ENCODE results near the gene ECD. TPM values are rescaled to one million over a fixed set of nuclear protein-coding genes. Genes with fewer than 3 reads are reported as not detected.

ECD gene
- total RNA-seq, 1 donor from 2014 or later, result 35.0 TPM

DNA sequence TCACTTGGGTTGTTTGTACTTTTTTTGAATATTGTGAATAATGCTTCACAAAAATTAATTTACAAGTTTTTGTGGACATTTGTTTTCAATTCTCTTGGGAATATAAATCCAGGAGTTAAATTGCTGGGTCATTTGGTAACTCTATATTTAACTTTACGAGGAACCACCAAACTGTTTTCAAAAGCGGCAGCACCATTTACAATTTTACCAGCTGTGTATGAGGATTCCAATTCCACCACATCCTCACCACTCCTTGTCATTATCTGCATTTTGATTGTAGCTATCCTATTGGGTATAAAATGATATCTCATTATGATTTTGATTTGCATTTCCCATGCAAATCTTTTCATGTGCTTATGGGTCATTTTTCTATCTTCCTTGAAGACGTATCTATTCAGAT lies 61.5 kb downstream of the ECD start:
- intact Hi-C loops (cut with micrococcal nuclease), result no loop called here

GRCh38 chr10:73099141-73099540 lies 68.7 kb downstream of the ECD start:
- intact Hi-C loops (cut with micrococcal nuclease), result loop anchor here (5.0 kb wide), 3 partner anchors 398 to 643 kb away; partner anchors contain the start of genes MICU1, PPP3CB and SEC24C

DNA sequence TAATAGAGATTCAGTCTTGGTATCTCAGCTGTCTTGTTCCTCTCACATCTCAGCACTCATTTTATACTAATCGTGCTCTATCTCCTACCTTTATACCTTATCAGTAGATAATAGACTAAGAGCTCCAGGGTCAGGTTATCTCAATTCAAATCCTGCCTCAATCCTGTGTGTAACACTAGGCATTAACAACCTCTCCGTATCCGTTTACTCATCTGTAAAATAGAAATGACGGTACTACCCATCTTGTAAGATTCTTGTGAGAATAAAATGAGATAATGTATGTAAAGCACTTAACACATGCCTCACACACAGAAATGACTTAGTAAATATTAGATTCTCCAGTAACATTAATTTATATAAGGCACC lies 70.5 kb downstream of the ECD start:
- intact Hi-C loops (cut with micrococcal nuclease), result loop anchor here (1.0 to 5.0 kb wide), 10 partner anchors 13 to 1008 kb away; partner anchors contain the start of genes ANAPC16, ASCC1, CFAP70 and MCU

DNA sequence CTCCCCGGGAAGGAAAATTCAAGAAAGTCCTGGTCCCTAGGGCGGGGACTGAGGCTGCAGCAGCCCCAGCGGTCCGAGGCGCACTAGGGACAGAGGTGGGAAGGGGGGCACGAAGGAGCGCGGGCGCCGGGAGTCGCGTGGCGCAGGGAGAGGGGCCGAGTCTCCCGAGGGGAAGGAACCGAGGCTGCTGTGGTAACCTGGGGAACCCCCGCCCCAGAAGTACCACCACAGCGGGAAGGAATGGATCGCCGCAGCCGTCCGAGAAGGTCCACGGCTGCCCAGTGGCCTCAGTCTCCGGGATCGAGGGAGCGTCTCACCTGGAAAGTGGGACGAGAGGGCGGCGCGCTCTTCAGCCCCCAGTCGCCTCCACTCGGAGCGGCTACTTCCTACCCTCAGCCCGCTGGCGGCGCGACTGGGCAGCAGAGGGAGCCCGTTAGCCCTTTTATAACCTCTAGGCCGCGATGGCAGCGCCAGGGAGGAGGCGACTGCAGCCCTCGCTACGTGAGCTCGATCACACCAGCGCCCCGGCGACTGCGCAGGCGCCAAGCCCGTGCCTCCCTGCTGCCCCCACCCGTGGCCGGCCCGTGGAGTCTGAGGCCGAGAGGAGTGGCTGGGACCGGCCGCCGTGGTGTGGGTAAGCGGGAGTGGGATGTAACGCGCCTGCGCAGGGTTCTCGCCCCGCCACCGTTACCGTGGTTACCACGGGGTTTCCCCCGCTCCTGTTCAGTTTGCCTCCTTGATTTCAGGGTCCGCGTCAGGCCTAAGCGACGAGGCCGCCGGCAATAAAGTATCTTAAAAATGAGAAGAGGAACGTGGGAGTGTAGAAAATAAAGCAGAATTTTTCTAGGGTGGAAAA lies 71.1 kb downstream of the ECD start, which contains the start of gene P4HA1:
Gene P4HA1, minus strand, starts transcription at position 418 of the 856 bp plus-strand sequence. CDS start 21,983 bp downstream, outside the sequence.
- intact Hi-C loops (cut with micrococcal nuclease), result loop anchor here (1.0 to 5.0 kb wide), 18 partner anchors 14 to 1008 kb away; partner anchors contain the start of genes ANAPC16, ASCC1, CFAP70 and DNAJC9

DNA sequence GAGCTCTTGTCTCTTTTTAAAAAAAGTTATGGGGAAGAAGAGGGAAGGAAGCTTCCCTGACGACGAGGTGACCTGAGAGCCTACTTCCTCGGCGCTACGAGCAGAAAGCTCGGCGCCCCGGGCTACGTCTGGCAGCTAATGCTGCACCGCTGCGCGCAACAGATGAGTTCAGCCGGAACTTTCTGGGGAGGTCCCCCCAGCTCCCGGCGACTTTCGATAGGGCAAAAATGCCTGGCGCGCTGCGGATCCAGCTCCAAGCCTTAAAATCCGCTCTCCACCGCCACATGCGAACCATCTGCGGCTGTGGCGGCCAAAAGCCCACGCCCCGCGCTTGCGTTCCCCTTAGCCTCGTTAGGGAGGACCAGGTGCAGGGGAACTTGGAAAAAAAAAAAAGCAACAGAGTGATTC lies 71.8 kb downstream of the ECD start:
- intact Hi-C loops (cut with micrococcal nuclease), result loop anchor here (1.0 to 5.0 kb wide), 14 partner anchors 20 to 1007 kb away; partner anchors contain the start of genes CFAP70, DNAJC9, MCU and MICU1

GRCh38 chr10:73095481-73096021 lies 72.3 kb downstream of the ECD start:
- intact Hi-C loops (cut with micrococcal nuclease), result loop anchor here (1.0 to 5.0 kb wide), 15 partner anchors 19 to 1245 kb away; partner anchors contain the start of genes CFAP70, DNAJC9, MCU and MICU1

DNA sequence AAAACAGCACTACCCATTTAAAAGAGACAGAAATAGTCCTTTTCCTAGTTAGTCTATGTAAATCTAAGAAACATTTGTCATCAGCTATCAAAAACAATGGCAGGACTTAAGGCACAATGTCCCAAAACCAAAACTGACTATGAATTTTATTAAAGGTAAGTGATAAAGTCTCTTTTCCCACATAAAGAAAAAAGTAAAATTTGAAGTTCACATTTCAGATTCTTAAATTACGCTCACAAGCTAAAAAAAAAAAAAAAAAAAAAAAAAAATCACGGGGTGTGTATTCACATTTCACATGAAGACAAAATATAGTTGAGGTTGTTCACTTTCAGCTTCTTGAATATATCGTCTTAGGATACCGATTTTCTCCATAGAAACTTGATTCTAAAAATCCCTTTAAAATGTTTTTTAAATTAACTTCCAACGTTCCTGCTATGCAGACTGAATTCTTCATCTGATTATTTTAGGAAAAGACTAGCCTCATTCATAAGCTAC lies 72.8 kb downstream of the ECD start:
- intact Hi-C loops (cut with micrococcal nuclease), result loop anchor here (2.0 to 5.0 kb wide), 4 partner anchors 402 to 1244 kb away; partner anchors contain the start of genes MICU1, PPP3CB, PSAP and SEC24C

DNA sequence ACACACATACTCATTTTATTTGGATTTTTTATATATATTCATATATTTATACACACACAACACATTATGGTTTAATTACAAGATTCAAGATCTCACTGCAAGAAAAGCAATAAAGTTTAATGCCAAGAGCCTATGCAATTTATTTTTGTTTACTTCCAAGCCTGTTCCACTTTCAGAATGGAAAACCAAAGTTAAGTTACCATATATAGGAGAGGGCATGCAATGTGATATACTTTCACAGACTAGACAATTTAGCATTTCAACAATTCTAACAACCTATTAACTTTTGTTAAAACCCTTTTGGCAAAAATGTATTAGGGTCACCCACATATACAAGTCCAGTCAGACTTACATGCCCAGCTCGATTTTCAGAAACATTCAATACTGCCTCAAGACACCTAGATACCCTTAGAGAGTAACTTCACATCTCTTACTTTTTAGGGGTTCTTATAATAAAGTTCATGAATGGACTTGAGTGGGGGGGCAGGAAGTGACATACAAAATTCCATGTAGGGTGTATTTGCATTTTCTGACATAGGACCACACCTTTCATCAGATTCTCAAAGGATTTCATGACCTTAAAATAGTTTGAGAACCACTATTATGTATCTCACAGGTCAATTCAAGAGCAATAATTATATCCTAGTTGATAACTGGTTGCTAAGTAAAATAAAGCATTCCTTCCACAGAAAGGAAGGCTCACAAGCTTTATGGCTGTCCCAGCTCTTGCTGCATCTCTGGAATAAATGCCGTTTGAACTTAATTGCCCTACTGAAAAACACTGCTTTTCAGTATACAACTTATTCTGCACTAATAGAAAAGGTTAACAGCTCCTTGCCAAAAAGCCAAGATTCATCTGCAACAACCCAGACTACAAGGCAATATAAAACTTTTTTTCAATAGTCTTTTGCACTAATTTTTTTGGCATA lies 73.6 kb downstream of the ECD start:
- intact Hi-C loops (cut with micrococcal nuclease), result loop anchor here (2.0 kb wide), 1 partner anchor 1243 kb away; the partner anchor contains the start of gene PSAP

DNA sequence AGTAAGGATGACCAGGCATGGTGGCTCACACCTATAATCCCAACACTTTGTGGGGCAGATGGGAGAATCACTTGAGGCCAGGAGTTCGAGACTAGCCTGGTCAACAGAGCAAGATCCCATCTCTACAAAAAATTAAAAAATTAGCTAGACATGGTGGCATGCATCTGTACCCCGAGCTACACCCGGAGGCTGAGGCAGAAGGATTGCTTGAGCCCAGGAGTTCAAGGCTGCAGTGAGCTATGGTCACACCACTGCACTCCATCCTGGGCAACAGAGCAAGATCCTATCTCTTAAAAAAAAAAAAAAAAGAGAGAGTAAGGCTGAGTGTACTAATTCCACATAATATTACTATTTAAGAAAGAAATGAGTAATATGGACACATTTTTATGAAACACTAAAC lies 75.0 kb downstream of the ECD start:
- intact Hi-C loops (cut with micrococcal nuclease), result no loop called here

- intact Hi-C loops (cut with micrococcal nuclease), result no loop called here
Observed at GRCh38 chr10:73088304-73088703, 79.5 kb downstream of the ECD start.

GRCh38 chr10:73086816-73087215 lies 81.0 kb downstream of the ECD start:
- intact Hi-C loops (cut with micrococcal nuclease), result no loop called here

- intact Hi-C loops (cut with micrococcal nuclease), result no loop called here
Observed at GRCh38 chr10:73084209-73084608, 83.6 kb downstream of the ECD start.

Other genes starting within 250 kb of the ECD start
- not detected in 2 replicates for gene PLA2G12B, start 213.2 kb downstream of the ECD start, total RNA-seq
- gene P4HA1, start 71.1 kb downstream of the ECD start, total RNA-seq, result 26.6 and 28.9 TPM in 2 replicates
- 0.42 and 0.68 TPM in 2 replicates for gene NUDT13, start 57.6 kb downstream of the ECD start, total RNA-seq
- gene FAM149B1, start 111 bp upstream of the ECD start, total RNA-seq, result 12.4 and 14.7 TPM in 2 replicates
- gene DNAJC9, start 79.2 kb upstream of the ECD start, total RNA-seq, result 47.2 and 47.6 TPM in 2 replicates
- gene MRPS16, start 84.6 kb upstream of the ECD start, total RNA-seq, result 94.6 and 109 TPM in 2 replicates
- 0.44 and 0.49 TPM in 2 replicates for gene CFAP70, start 190.9 kb upstream of the ECD start, total RNA-seq
- 132 and 143 TPM in 2 replicates for gene ANXA7, start 246.1 kb upstream of the ECD start, total RNA-seq

Data from T-helper 1 cell treated with Interleukin-12 subunit alpha and Interleukin-12 subunit beta and Interleukin-4 antibody, amounts not matched to agents 30 ng/mL and 1 ng/mL, for 36 hours (primary cell).